Mesendoderm (in vitro differentiated cells): ENCODE results near the gene AKT3.
A peak's percentile ranks its signal among the peaks of the same experiment; 100 is the strongest.

Experiments used
- DNase-seq: peaks from one replicate; pipeline ENCODE4 v3.0.0; 2013
- H2AK5ac ChIP-seq: 2 replicates; pipeline ENCODE4 v1.6.1; 2013; ENCODE audit warnings: low read length, inconsistent platforms
- H2BK120ac ChIP-seq: 2 replicates; pipeline ENCODE4 v1.6.1; 2013; ENCODE audit warnings: low read depth, mild to moderate bottlenecking, low read length, moderate library complexity, mixed read lengths
- H2BK15ac ChIP-seq: replicated peaks from 2 replicates; pipeline ENCODE4 v1.6.1; 2013; ENCODE audit warnings: low read depth, mild to moderate bottlenecking, moderate library complexity
- H2BK5ac ChIP-seq: 2 replicates; pipeline ENCODE4 v1.6.1; 2013; ENCODE audit warnings: low read length, inconsistent platforms
- H3K18ac ChIP-seq: 2 replicates; pipeline ENCODE4 v1.6.1; 2013; ENCODE audit warnings: mild to moderate bottlenecking, low read length, mixed read lengths
- H3K23ac ChIP-seq: one replicate; pipeline ENCODE4 v1.6.1; 2013; ENCODE audit warnings: low read length
- H3K27ac ChIP-seq: 2 replicates; pipeline ENCODE4 v1.5.1; 2013; ENCODE audit warnings: low read depth, mild to moderate bottlenecking, inconsistent platforms, low read length, moderate library complexity
- H3K27me3 ChIP-seq: 2 replicates; pipeline ENCODE4 v1.6.1; 2013; ENCODE audit warnings: low read length, control low read depth, mild to moderate bottlenecking, inconsistent platforms; ENCODE audit not compliant: insufficient read depth, poor library complexity
- H3K36me3 ChIP-seq: 2 replicates; pipeline ENCODE4 v1.6.1; 2013; ENCODE audit warnings: low read length, inconsistent platforms; ENCODE audit not compliant: control insufficient read depth, insufficient read depth
- H3K4ac ChIP-seq: one replicate; pipeline ENCODE4 v1.6.1; 2013; ENCODE audit warnings: low read depth, mild to moderate bottlenecking, low read length, moderate library complexity
- H3K4me1 ChIP-seq: 2 replicates; pipeline ENCODE4 v1.6.1; 2013; ENCODE audit warnings: low read depth, low read length, inconsistent platforms; ENCODE audit not compliant: control insufficient read depth
- H3K4me2 ChIP-seq: 2 replicates; pipeline ENCODE4 v1.6.1; 2013; ENCODE audit warnings: low read length
- H3K4me3 ChIP-seq: 2 replicates; pipeline ENCODE4 v1.5.1; 2013; ENCODE audit warnings: mild to moderate bottlenecking, low read length
- H3K56ac ChIP-seq: one replicate; pipeline ENCODE4 v1.6.1; 2013; ENCODE audit warnings: low read length
- H3K79me1 ChIP-seq: 2 replicates; pipeline ENCODE4 v1.6.1; 2013; ENCODE audit warnings: low read length, inconsistent platforms
- H3K79me2 ChIP-seq: 2 replicates; pipeline ENCODE4 v1.6.1; 2013; ENCODE audit warnings: mild to moderate bottlenecking, low read length; ENCODE audit not compliant: control insufficient read depth, insufficient read depth
- H3K9ac ChIP-seq: 2 replicates; pipeline ENCODE4 v1.6.1; 2013; ENCODE audit warnings: low read length, inconsistent platforms
- H4K5ac ChIP-seq: one replicate; pipeline ENCODE4 v1.6.1; 2013; ENCODE audit warnings: low read length
- H4K8ac ChIP-seq: one replicate; pipeline ENCODE4 v1.6.1; 2013; ENCODE audit warnings: low read depth, mild to moderate bottlenecking, control low read depth, low read length, moderate library complexity
- WGBS: extraction: QIAGEN DNeasy Blood & Tissue Kit; methylation state at CpG from one replicate; pipeline ENCODE4 v1.1.7; 2013; ENCODE audit warnings: low lambda C conversion rate, missing lambda C conversion rate; ENCODE audit not compliant: insufficient coverage; ENCODE audit errors: extremely low coverage; 5-methylcytosine and 5-hydroxymethylcytosine counted together

The AKT3 gene

GRCh38 chr1:243851257-243851756 lies 1.3 kb upstream of the AKT3 start:
- Histone ChIP-seq H3K4ac (peak overlapping the region; percentile 96), H3K4me1 (no peaks in the 10 kb centered on the region), H2AK5ac (no peak overlapping the region), H2BK5ac (peak overlapping the region; percentile 21), H3K23ac (no peak overlapping the region), H3K36me3 (no peaks in the 10 kb centered on the region), H3K9ac (peak overlapping the region; percentile 83), H3K4me3 (peak overlapping the region; percentile 46), H4K8ac (no peak overlapping the region), H2BK15ac (no peak overlapping the region), H3K27me3 (no peaks in the 10 kb centered on the region), H3K56ac (peak overlapping the region; percentile 85), H4K5ac (no peak overlapping the region), H2BK120ac (no peak overlapping the region), H3K79me2 (peaks cover 7% of the 10 kb centered on the region), H3K4me2 (peak overlapping the region; percentile 60), H3K18ac (peak overlapping the region; percentile 100), H3K27ac (peak overlapping the region; percentile 99), H3K79me1 (no peaks in the 10 kb centered on the region)
- WGBS: no CpG with 5 or more reads among the region's 12 CpGs
- no peak for DNase-seq

- peak overlapping the region; percentile 46 for H3K4me3 ChIP-seq
- peak overlapping the region; percentile 83 for H3K9ac ChIP-seq
- peak; percentile 92 for DNase-seq
- peaks cover 8% of the 10 kb centered on the region for H3K79me2 ChIP-seq
- no peak overlapping the region for H4K8ac ChIP-seq
- peak overlapping the region; percentile 99 for H3K27ac ChIP-seq
- no peak overlapping the region for H2BK15ac ChIP-seq
- no peaks in the 10 kb centered on the region for H3K27me3 ChIP-seq
- no peaks in the 10 kb centered on the region for H3K4me1 ChIP-seq
- H4K5ac ChIP-seq: no peak overlapping the region
- H3K4ac ChIP-seq: peak overlapping the region; percentile 96
- peak overlapping the region; percentile 61 for H2BK5ac ChIP-seq
- no peak overlapping the region for H3K23ac ChIP-seq
- no CpG with 5 or more reads among the region's 92 CpGs for WGBS
- no peaks in the 10 kb centered on the region for H3K79me1 ChIP-seq
- no peaks in the 10 kb centered on the region for H3K36me3 ChIP-seq
- H2AK5ac ChIP-seq: no peak overlapping the region
- peak overlapping the region; percentile 95 for H2BK120ac ChIP-seq
- peak overlapping the region; percentile 100 for H3K18ac ChIP-seq
- peak overlapping the region; percentile 85 for H3K56ac ChIP-seq
- H3K4me2 ChIP-seq: peak overlapping the region; percentile 60
Observed at GRCh38 chr1:243850452-243851256, 611 bp upstream of the AKT3 start.

GRCh38 chr1:243849421-243850201 lies 432 bp downstream of the AKT3 start:
- Histone ChIP-seq H2BK120ac (peak overlapping the region; percentile 99), H3K79me1 (peaks cover 3% of the 10 kb centered on the region), H4K5ac (no peak overlapping the region), H3K4ac (peak overlapping the region; percentile 98), H4K8ac (peak overlapping the region; percentile 28), H3K36me3 (no peaks in the 10 kb centered on the region), H3K56ac (peak overlapping the region; percentile 85), H3K79me2 (peaks cover 17% of the 10 kb centered on the region), H3K23ac (no peak overlapping the region), H3K4me3 (peak overlapping the region; percentile 76), H3K27me3 (no peaks in the 10 kb centered on the region), H3K4me2 (peak overlapping the region; percentile 61), H3K27ac (peak overlapping the region; percentile 69), H3K18ac (peak overlapping the region; percentile 100), H2BK15ac (peak overlapping the region; percentile 98), H2BK5ac (no peak overlapping the region), H3K4me1 (no peaks in the 10 kb centered on the region), H2AK5ac (no peak overlapping the region), H3K9ac (peak overlapping the region; percentile 68)
- WGBS: no CpG with 5 or more reads among the region's 81 CpGs
- peak; percentile 76 for DNase-seq

- Histone ChIP-seq H3K27ac (peak overlapping the region; percentile 69), H3K79me2 (peaks cover 21% of the 10 kb centered on the region), H3K23ac (no peak overlapping the region), H3K4me3 (peak overlapping the region; percentile 76), H4K5ac (no peak overlapping the region), H2AK5ac (no peak overlapping the region), H3K4me2 (peak overlapping the region; percentile 61), H2BK5ac (no peak overlapping the region), H3K36me3 (no peaks in the 10 kb centered on the region), H3K79me1 (peaks cover 3% of the 10 kb centered on the region), H2BK120ac (no peak overlapping the region), H3K56ac (peak overlapping the region; percentile 85), H2BK15ac (no peak overlapping the region), H3K4ac (no peak overlapping the region), H4K8ac (no peak overlapping the region), H3K9ac (peak overlapping the region; percentile 68), H3K4me1 (no peaks in the 10 kb centered on the region), H3K18ac (no peak overlapping the region), H3K27me3 (no peaks in the 10 kb centered on the region)
- peak; percentile 85 for DNase-seq
- WGBS: no CpG with 5 or more reads among the region's 19 CpGs
Observed at GRCh38 chr1:243848858-243849420, 1.1 kb downstream of the AKT3 start.

- peaks cover 3% of the 10 kb centered on the region for H3K79me1 ChIP-seq
- no peak overlapping the region for H2BK15ac ChIP-seq
- WGBS: no CpG with 5 or more reads among the region's 5 CpGs
- no peak for DNase-seq
- no peak overlapping the region for H3K18ac ChIP-seq
- no peak overlapping the region for H3K56ac ChIP-seq
- no peak overlapping the region for H3K4ac ChIP-seq
- H3K4me1 ChIP-seq: no peaks in the 10 kb centered on the region
- no peaks in the 10 kb centered on the region for H3K27me3 ChIP-seq
- H3K79me2 ChIP-seq: peaks cover 21% of the 10 kb centered on the region
- H4K5ac ChIP-seq: no peak overlapping the region
- no peak overlapping the region for H4K8ac ChIP-seq
- H3K36me3 ChIP-seq: no peaks in the 10 kb centered on the region
- H2BK5ac ChIP-seq: no peak overlapping the region
- H3K4me2 ChIP-seq: peak overlapping the region; percentile 61
- H3K9ac ChIP-seq: no peak overlapping the region
- H2AK5ac ChIP-seq: no peak overlapping the region
- no peak overlapping the region for H3K4me3 ChIP-seq
- no peak overlapping the region for H2BK120ac ChIP-seq
- peak overlapping the region; percentile 69 for H3K27ac ChIP-seq
- no peak overlapping the region for H3K23ac ChIP-seq
Observed at GRCh38 chr1:243848165-243848857, 1.7 kb downstream of the AKT3 start.
